IMR-90 (cell line): ENCODE results near the gene C1orf159. TPM values are rescaled to one million over a fixed set of nuclear protein-coding genes. Genes with fewer than 3 reads are reported as not detected.

Source experiments
- ATAC-seq: fragments of 200-7000 bp; cut with Tn5 transposase; 2 replicates; pipeline ENCODE4 v1.9.1; 2020; ENCODE audit warnings: low read depth, mild to moderate bottlenecking, moderate library complexity
- BruUV-seq: library from RNA; stranded (reverse); fragments of 400-500 nt; replicated peaks from 2 replicates; lab custom pipeline; 2021; lab: Mats Ljungman, UMichigan
- CTCF ChIA-PET: fragments of 300-600 bp; formaldehyde crosslinking; extraction: SDS; loops from one replicate; lab custom pipeline; 2021; ENCODE audit warnings: antibody characterized with exemption; lab: Yijun Ruan, JAX
- POLR2A ChIA-PET: fragments of 300-600 bp; sonication (Branson Sonifier 250); formaldehyde crosslinking; loops from one replicate; lab custom pipeline; 2022; ENCODE audit warnings: antibody characterized with exemption; ENCODE audit not compliant: unreplicated experiment; lab: Charles Lee
- DNase-seq: peaks from one replicate; pipeline ENCODE4 v3.0.0; 2013
- H2AFZ ChIP-seq: replicated peaks from 2 replicates; pipeline ENCODE3; 2013; ENCODE audit warnings: low read length, mild to moderate bottlenecking; ENCODE audit not compliant: poor library complexity
- H2AK5ac ChIP-seq: 2 replicates; pipeline ENCODE4 v1.6.1; 2013; ENCODE audit warnings: low read depth, low read length, inconsistent platforms
- H2AK9ac ChIP-seq: replicated peaks from 2 replicates; pipeline ENCODE3; 2013; ENCODE audit warnings: mild to moderate bottlenecking, low read depth, low read length, moderate library complexity; ENCODE audit not compliant: poor library complexity
- H2BK120ac ChIP-seq: 2 replicates; pipeline ENCODE4 v1.6.1; 2013; ENCODE audit warnings: low read depth, low read length, inconsistent platforms
- H2BK15ac ChIP-seq: 3 replicates; pipeline ENCODE4 v1.6.1; 2013; ENCODE audit warnings: low read depth, low read length, inconsistent platforms
- H2BK20ac ChIP-seq: 2 replicates; pipeline ENCODE4 v1.6.1; 2013; ENCODE audit warnings: low read depth, mild to moderate bottlenecking, inconsistent platforms, low read length, moderate library complexity
- H2BK5ac ChIP-seq: 2 replicates; pipeline ENCODE4 v1.6.1; 2013; ENCODE audit warnings: mild to moderate bottlenecking, low read depth, low read length, inconsistent platforms; ENCODE audit not compliant: poor library complexity, severe bottlenecking
- H3K14ac ChIP-seq: replicated peaks from 2 replicates; pipeline ENCODE4 v1.6.1; 2013; ENCODE audit warnings: low read depth, low read length, inconsistent platforms
- H3K18ac ChIP-seq: 2 replicates; pipeline ENCODE4 v1.6.1; 2013; ENCODE audit warnings: low read depth, low read length, control low read depth
- H3K23ac ChIP-seq: 2 replicates; pipeline ENCODE4 v1.6.1; 2013; ENCODE audit warnings: low read depth, low read length, inconsistent platforms
- H3K27ac ChIP-seq: 2 replicates; pipeline ENCODE4 v1.5.1; 2013; ENCODE audit warnings: mild to moderate bottlenecking, control low read depth, low read length; ENCODE audit not compliant: insufficient read depth
- H3K27me3 ChIP-seq: 2 replicates; pipeline ENCODE4 v1.6.1; 2013; ENCODE audit warnings: low read length; ENCODE audit not compliant: control insufficient read depth, insufficient read depth
- H3K36me3 ChIP-seq: 2 replicates; pipeline ENCODE4 v1.6.1; 2013; ENCODE audit warnings: low read length, mixed read lengths; ENCODE audit not compliant: control insufficient read depth, insufficient read depth
- H3K4ac ChIP-seq: 2 replicates; pipeline ENCODE4 v1.6.1; 2013; ENCODE audit warnings: low read depth, low read length, inconsistent platforms
- H3K4me1 ChIP-seq: 2 replicates; pipeline ENCODE4 v1.6.1; 2013; ENCODE audit warnings: low read length, mixed read lengths; ENCODE audit not compliant: control insufficient read depth, insufficient read depth
- H3K4me2 ChIP-seq: 2 replicates; pipeline ENCODE4 v1.6.1; 2013; ENCODE audit warnings: low read depth, mild to moderate bottlenecking, control low read depth, low read length, moderate library complexity
- H3K4me3 ChIP-seq: 2 replicates; pipeline ENCODE4 v1.5.1; 2013; ENCODE audit warnings: low read depth, mild to moderate bottlenecking, control low read depth, low read length, moderate library complexity; ENCODE audit not compliant: insufficient read depth
- H3K56ac ChIP-seq: 2 replicates; pipeline ENCODE4 v1.6.1; 2013; ENCODE audit warnings: low read length, inconsistent platforms; ENCODE audit not compliant: insufficient read depth; ENCODE audit errors: extremely low read depth
- H3K79me1 ChIP-seq, 2 experiments: 2 replicates each; pipeline ENCODE4 v1.6.1; 2013; ENCODE audit warnings: low read length in 2 of 2, inconsistent platforms in 1 of 2, low read depth in 1 of 2
- H3K9ac ChIP-seq: 2 replicates; pipeline ENCODE4 v1.6.1; 2013; ENCODE audit warnings: low read depth, low read length, control low read depth
- H3K9me1 ChIP-seq: 2 replicates; pipeline ENCODE4 v1.6.1; 2013; ENCODE audit warnings: low read length, inconsistent platforms; ENCODE audit not compliant: insufficient read depth
- H3K9me3 ChIP-seq: 2 replicates; pipeline ENCODE4 v1.6.1; 2013; ENCODE audit warnings: low read length; ENCODE audit not compliant: control insufficient read depth, insufficient read depth
- H4K20me1 ChIP-seq: 2 replicates; pipeline ENCODE4 v1.6.1; 2013; ENCODE audit warnings: low read length, inconsistent platforms; ENCODE audit not compliant: insufficient read depth
- H4K5ac ChIP-seq: 2 replicates; pipeline ENCODE4 v1.6.1; 2013; ENCODE audit warnings: mild to moderate bottlenecking, low read depth, low read length, control low read depth
- H4K8ac ChIP-seq, 2 experiments: 2 replicates each; pipeline ENCODE4 v1.6.1; 2013; ENCODE audit warnings: low read depth in 2 of 2, low read length in 2 of 2, control low read depth in 1 of 2, inconsistent platforms in 1 of 2
- H4K91ac ChIP-seq: 2 replicates; pipeline ENCODE4 v1.6.1; 2013; ENCODE audit warnings: low read depth, low read length, inconsistent platforms; ENCODE audit not compliant: insufficient read depth
- BHLHE40 ChIP-seq: fragments of 150-350 bp; IDR thresholded peaks from 2 replicates; pipeline ENCODE4 v1.6.1; 2016; ENCODE audit warnings: mild to moderate bottlenecking, low read depth, low read length
- CEBPB ChIP-seq: IDR thresholded peaks from 2 replicates; pipeline ENCODE4 v1.6.1; 2012; ENCODE audit warnings: low read depth, low read length, improper control_type of control experiment
- FOS ChIP-seq: fragments of 150-350 bp; IDR thresholded peaks from 2 replicates; pipeline ENCODE4 v1.6.1; 2016; ENCODE audit warnings: low read depth, low read length
- MAFK ChIP-seq: IDR thresholded peaks from 2 replicates; pipeline ENCODE4 v1.6.1; 2012; ENCODE audit warnings: low read depth, low read length, improper control_type of control experiment
- MXI1 ChIP-seq: IDR thresholded peaks from 2 replicates; pipeline ENCODE4 v1.6.1; 2012; ENCODE audit warnings: low read depth, mild to moderate bottlenecking, low read length, moderate library complexity, borderline replicate concordance
- NFE2L2 ChIP-seq: fragments of 150-350 bp; IDR thresholded peaks from 2 replicates; pipeline ENCODE4 v1.6.1; 2016; ENCODE audit warnings: low read depth, mild to moderate bottlenecking, low read length
- RAD21 ChIP-seq: IDR thresholded peaks from 2 replicates; pipeline ENCODE4 v1.6.1; 2012; ENCODE audit warnings: low read length, improper control_type of control experiment
- USF2 ChIP-seq: fragments of 150-350 bp; IDR thresholded peaks from 2 replicates; pipeline ENCODE4 v1.6.1; 2017; ENCODE audit warnings: mild to moderate bottlenecking, antibody characterized with exemption, low read length, low read depth
- WGBS, 2 experiments: methylation state at CpG; one replicate each; pipeline versions ENCODE4 v1.1.5 to v1.1.7; 2013; ENCODE audit warnings: missing lambda C conversion rate in 2 of 2; ENCODE audit not compliant: insufficient read length in 1 of 2; ENCODE audit errors: extremely low coverage in 2 of 2; 5-methylcytosine and 5-hydroxymethylcytosine counted together
- dilution Hi-C: fragments of 300-500 bp; cut with HindIII; formaldehyde crosslinking; loops from one replicate; pipeline ENCODE4 v1.14.3; 2018; ENCODE audit warnings: low sequenced_read_pairs; ENCODE audit not compliant: unreplicated experiment
- in situ Hi-C: fragments of 300-500 bp; cut with MboI; formaldehyde crosslinking; loops from 3 replicates; pipeline ENCODE4 v1.14.3; 2019; ENCODE audit warnings: low sequenced_read_pairs, inconsistent platforms, mixed read lengths
- intact Hi-C: fragments of 100-400 bp; cut with micrococcal nuclease; formaldehyde crosslinking; loops from 2 replicates; pipeline ENCODE4 v1.10.0; 2022
- polyA plus RNA-seq, 3 experiments: library from polyadenylated mRNA; depleted of rRNA; stranded (reverse); fragments of >200 nt; gene quantifications; 2 replicates each; pipeline ENCODE4 v1.2.3, GENCODE V29; 2012; ENCODE audit warnings: low replicate concordance in 1 of 3
- total RNA-seq: library from RNA; depleted of rRNA; stranded (reverse); fragments of >200 nt; gene quantifications from 2 replicates; pipeline ENCODE4 v1.2.3, GENCODE V29; 2012

Gene C1orf159
- total and polyA plus RNA-seq, 2 of the 4 experiments (the other 2 are of a cell fraction) = 2.9 to 12.6 TPM

GRCh38 chr1:1112237-1112985 lies 3.5 kb downstream of the C1orf159 start (continued):
- no peak for TF ChIP-seq BHLHE40

DNA sequence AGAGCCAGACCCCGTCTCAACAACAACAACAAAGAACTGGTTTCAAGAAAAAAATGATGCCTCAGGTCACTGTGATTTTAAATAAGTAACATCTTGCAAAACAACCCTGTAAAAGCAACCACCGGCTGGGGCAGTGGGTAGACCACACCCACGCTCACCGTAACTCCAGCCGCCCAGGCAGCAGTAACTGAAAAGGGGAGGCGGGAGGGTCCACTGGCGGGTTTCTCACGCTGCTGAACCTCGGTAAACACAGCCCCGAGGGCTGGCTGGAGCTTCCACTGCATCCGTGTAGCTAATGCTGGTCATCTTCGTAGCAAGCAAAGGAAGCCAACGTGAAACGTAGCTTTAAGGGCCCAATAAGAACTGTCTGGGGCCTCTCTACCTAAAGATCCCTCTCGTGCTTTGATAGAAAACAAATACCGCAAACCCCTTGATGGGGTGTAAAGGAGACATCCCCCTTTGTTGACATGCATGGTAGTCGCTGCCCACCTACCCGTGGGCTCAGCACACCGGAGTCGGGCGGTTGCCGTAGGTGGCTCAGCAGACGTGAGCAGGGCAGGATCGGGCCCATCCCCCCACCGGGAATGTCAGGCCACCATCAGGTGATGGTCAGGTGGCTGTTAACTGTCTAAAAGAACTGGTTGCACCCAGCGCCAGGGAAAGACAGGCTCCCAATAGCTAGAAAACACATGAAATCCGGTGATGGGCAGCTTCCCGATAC lies 4.2 kb downstream of the C1orf159 start:
- TF ChIP-seq NFE2L2 (no peak), MAFK (no peak), USF2 (no peak), MXI1 (no peak), RAD21 (no peak), CEBPB (no peak), FOS (no peak)
- DNase-seq (no peak), ATAC-seq (no peak)
- Histone ChIP-seq H4K8ac (no peak overlapping the region), H3K4me2 (no peak overlapping the region), H4K91ac (no peak overlapping the region), H3K27me3 (no peaks in the 10 kb centered on the region), H3K18ac (no peak overlapping the region), H3K4me3 (no peak overlapping the region), H3K27ac (no peak overlapping the region), H2BK120ac (no peak overlapping the region), H3K14ac (no peak overlapping the region), H3K56ac (no peak overlapping the region), H2AK9ac (no peak overlapping the region), H3K4me1 (no peaks in the 10 kb centered on the region), H2AK5ac (no peak overlapping the region), H3K23ac (no peak overlapping the region), H2BK20ac (no peak overlapping the region), H3K4ac (no peak overlapping the region), H4K20me1 (no peaks in the 10 kb centered on the region; the same call in 1 of the 2 replicates), H3K36me3 (peaks cover 5% of the 10 kb centered on the region; the same call in 1 of the 2 replicates), H2BK15ac (no peak overlapping the region), H2BK5ac (no peak overlapping the region), H3K9ac (no peak overlapping the region), H4K5ac (no peak overlapping the region), H3K9me1 (peaks cover 7% of the 10 kb centered on the region; the same call in 1 of the 2 replicates), H3K79me1 (peaks cover 13 to 51% of the 10 kb centered on the region in 2 experiments), H2AFZ (no peak overlapping the region), H3K9me3 (peaks cover 5% of the 10 kb centered on the region; the same call in 1 of the 2 replicates)
- no TSS peak for BruUV-seq
- intact Hi-C loops (no loop called here), in situ Hi-C loops (no loop called here), dilution Hi-C loops (no loop called here)
- ChIA-PET CTCF (no interaction called here), POLR2A (no interaction called here)
- WGBS, 2 experiments = 95% methylated on average over 13 of the region's 28 CpGs; no CpG with 5 or more reads in 1 of the 2 experiments
